Stimulated activated CD4-positive, alpha-beta T cell treated with anti-CD3 and anti-CD28 coated beads, Interleukin-1b, Interleukin-23, amount 100 ng/mL, for 4 hours (primary cell): ENCODE results near the gene HP1BP3.

Experiments used
- DNase-seq, 2 donors: peaks; one replicate each; pipeline ENCODE4 v3.0.0-alpha.2; 2020; ENCODE audit warnings: low read depth in 2 of 2

The HP1BP3 gene

DNA sequence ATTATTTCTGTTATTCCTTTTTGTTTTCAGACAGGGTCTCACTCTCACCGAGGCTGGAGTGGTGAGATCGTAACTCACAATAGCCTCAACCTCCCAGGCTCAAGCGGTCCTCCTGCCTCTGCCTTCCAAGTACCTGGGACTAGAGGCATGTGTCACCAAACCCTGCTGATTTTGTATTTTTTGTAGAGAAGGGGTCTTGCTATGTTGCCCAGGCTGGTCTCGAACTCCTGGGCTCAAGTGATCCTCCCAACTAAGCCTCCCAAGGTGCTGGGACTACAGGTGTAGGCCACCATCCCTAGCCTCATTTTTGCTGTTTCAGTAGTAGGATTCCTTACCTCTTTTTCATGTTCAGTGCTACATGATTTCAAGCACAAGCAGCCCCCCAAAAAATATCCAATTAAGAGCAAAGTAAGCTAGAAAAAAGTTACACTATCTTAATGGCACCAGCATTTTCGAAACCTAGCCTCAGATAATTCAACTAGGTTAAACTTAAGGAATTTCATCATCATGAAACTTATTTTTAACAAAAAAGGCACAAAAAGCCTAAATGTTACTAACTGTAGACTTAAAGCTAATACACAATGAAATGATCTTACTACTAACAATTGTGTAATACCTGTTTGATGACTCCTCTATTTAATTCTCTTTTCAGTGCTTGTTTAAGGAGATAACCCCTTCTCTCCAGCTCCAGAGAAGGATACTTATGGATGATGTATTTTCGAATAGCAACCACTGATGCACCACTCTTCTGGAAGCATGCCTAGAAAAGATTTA lies 16.6 kb downstream of the HP1BP3 start:
- DNase-seq, result no peak

DNA sequence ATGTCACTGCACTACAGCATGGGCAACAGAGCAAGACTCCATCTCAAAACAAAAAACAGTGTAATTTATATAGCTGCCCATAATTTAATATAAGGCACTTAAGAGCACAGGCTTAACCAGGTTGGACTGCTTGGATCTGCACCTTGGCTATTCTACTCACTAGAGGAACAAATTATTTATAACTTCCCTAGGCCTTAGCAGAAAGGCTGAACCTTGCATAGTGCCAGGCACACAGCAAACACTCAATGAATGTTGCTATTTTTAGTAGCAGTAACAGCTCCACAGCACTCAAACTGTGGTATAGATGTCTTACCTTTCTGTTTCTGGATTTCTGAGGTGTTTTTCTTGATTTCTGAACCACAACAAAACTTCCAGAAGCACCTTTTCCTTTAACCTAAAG lies 19.8 kb downstream of the HP1BP3 start:
- DNase-seq, result no peak

DNA sequence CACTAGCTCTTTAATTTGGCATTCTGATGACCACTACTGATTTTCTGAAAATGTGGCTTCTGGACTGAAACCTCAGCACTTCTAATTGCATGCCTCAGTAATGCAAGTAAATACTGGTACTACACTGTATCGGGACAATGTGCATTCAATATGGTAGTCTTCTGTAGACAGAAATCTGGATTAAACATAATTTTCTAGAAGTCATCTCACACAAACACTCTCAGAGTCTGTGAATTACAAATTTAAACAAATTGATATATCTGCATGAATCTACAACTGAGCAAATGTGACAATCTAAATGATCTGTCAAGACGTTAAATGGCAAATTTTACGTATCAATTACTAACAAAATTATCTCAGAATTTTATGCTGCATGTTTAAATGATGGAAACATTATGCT lies 23.7 kb downstream of the HP1BP3 start:
- DNase-seq, result no peak

DNA sequence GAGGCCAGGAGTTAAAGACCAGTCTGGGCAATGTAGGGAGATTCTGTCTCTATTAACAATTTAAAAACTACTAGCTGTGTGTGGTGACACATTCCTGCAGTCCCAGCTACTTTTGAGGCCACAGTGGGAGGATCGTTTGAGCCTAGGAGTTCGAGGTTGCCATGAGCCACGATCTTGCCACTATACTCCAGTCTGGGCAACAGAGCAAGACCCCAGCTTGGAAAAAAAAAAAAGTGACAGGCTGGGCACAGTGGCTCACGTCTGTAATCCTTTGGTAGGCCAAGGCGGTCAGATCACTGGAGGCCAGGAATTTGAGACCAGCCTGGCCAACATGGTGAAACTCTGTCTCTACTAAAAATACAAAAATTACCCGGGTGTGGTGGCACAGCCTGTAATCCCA lies 26.8 kb downstream of the HP1BP3 start:
- DNase-seq, result no peak

DNA sequence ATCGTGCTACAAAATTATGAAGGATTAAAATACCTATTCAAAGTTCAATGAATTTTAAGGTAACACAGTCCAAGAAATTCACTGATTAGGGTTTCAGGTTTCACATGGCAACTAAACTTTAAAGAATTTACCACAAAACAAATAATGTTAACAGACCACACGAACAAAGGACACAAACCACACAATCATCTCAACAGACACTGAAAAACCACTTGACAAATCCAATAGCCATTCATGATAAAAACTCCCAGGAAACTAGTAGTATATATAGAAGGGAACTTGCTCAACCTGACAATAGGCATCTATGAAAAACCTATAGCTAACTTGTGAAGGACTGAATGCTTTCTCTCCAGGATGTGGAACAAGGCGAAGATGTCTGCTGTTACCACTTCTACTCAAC lies 33.5 kb downstream of the HP1BP3 start:
- DNase-seq, result no peak

DNA sequence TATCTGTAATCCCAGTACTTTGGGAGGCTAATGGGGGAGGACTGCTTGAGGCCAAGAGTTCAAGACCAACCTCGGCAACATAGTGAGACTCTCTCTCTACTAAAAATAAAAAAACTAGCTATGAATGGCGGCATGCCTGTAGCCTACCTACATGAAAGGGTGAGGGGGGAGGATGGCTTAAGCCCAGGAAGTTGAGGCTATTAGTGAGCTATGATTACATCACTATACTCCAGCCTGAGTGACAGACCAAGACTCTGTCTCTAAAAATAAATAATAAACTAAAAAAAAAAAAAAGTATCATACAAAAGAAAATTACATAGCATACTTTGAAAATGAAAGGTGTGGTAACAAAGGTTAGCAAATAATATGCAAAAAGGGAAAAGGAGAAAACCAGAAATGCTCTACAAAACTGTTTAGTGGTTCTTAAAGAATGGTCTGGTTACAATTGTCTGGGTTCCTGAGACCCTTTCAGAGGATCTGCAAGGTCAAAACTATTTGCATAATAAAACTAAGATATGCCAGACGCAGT lies 35.6 kb downstream of the HP1BP3 start:
- no peak for DNase-seq

DNA sequence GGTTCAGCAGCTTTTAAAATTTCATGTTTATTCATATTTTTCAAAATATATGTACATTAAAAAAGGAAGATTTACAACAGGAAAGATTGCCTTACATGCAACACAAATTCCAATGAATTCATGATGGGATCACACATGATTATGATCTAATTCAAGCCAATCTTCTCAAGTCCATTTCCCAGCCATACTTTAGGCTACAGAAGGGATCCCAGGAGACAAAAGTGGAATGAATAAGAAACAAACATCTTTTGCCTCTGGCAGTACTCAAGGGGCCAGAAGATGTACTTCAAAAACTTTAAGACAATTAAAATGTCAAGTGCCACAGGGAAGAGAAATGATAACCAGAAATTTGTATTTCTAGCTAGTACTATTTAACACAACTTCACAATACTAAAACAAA lies 44.4 kb downstream of the HP1BP3 start:
- no peak for DNase-seq

DNA sequence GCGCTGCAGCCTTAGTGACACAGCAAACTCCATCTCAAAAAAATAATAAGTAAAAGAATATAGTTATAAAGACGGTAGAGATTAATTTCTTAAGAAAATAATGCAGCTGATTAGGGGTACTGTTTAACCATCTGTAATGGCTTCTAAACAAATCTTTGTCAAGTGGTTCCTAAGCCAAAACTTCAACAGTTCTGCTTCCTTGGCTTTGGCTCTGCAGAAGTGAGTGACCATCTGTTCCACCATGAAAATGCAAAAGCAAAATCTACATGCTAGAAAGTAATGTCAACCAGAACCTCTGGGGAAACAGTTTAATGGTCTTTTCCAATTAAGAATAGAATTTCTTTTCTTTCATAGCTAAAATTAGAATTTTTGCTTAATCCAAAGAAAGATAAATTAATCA lies 46.3 kb downstream of the HP1BP3 start:
- DNase-seq, result no peak

DNA sequence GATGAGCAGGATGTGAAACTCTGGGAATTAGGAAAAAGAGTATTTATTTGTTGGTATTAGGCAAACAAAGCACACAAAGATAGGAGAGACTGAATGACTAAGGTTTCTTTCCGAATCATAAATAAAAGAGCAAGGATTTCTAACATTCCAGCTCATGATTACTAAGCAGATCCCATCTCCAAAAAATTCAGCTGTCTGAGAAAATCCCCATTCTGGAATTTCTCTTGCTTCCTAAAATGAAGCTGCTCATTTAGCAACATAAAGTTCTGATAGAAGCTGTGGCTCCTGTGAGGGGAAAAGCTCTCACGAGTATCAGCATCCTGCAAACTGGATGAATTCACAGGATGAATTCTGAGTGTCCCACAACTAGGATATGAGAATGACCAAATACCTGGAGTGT lies 47.9 kb downstream of the HP1BP3 start:
- no peak for DNase-seq

DNA sequence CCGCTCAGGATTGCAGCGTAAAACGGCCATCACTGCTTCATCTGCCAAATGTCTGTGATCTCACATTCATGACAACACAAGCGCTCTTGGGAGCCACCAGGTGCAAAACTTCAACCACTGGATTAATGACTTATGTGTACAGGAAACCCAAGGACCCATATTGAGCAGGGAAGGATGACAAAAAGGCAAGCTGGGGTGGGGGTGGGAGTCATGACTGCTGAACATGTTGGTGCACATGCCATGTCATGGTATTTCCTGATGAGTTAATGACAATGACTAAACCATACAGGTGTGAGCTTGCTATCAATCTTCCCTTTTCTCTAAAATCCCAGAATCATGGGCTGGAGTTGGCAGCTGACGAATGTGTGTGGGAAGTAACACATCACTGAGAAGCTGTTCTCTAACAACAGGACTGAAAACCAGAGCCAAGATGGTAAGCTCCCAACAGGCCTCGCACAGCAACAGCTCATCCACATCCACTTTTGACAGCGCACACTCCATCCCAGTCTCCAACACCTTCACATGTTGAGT lies 51.5 kb downstream of the HP1BP3 start:
- DNase-seq, result no peak

DNA sequence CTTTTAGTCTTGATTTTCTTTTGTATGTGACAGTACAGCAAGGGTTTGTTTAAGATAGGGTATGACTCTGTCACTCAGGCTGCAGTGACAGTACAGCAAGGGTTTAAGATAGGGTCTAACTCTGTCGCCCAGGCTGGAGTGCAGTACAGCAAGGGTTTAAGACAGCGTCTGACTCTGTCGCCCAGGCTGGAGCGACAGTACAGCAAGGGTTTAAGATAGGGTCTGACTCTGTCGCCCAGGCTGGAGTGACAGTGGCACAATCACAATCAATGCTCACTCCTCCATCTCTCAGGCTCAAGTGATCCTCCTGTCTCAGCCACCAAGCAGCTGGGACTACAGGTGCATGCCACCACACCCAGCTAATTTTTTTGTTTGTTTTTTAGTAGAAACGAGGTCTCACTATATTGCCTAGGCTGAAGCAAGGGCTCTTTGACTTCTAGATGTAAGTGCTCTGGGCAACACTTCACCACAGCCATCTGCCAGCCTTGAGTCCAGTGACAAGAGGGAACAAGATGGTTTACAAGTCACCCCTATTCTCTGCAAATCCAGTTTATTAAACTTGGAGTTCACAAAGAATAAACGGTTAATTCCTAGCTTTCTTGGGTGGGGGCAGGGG lies 53.6 kb downstream of the HP1BP3 start:
- no peak for DNase-seq

DNA sequence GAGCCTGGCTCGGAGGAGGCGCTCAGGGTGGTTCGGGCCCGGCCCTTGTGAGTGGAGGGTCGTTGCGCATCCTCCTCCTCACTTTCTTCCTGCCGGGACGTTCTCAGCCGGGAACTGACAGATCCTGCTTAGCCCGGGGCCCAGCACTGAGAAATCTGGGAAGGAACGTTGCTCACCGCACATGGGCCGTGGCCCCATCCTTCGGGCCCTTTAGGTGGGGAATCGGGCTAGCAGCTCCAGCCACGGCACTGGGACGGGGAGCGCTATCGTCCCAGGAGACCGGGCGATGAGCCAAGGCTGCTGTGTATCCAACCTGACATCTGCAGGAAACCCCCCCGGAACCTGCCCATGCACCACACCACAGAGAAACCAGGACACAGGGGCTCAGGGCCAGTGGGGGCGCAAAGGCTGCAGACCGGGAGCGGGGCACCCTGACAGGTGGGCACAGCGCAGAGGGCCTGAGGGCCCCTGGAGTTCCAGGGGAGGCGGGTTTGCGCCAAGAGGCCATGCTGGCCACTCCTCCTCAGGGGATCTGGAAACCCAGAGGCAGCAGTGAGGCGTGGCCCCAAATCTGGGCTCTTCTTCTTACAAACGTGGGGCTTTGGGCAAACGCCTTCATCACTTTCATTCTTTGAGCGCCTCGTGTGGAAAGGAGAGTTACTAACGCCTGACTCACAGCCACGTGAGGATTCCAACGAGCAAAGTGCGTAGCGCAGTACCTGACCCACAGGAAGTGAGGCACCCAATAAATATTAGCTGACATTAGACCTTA lies 54.3 kb downstream of the HP1BP3 start, which contains the start of gene SH2D5:
TSS of gene SH2D5 (minus strand) at position 116 of the 772 bp plus-strand sequence. CDS start 4,659 bp downstream, outside the sequence.
- peak; percentile 51 to 63 for DNase-seq

DNA sequence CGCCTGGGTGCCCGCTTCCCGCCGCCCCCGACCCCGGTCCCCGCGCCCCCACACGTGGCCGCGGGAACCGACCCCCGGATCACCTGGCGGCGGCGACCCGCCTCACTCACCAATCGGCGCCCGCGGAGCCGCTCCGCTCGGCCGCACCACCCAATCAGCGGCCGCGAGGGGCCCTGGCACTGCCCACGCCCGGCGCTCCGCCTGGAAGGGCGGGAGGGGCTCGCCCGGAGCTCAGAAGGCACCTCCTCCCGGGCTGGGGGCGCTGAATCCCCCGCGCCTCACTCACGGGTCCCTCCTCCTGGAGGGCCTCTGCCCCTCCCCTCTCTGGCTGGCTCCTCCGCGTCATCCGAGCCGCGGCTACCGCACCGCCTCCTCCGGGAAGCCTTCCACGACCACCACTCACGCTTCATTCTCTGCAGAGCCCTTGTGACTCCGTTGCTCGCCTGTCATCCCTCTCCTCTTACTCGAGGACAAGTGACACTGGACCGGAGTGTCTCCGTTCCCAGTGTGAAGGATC lies 55.0 kb downstream of the HP1BP3 start:
- peak; percentile 40 to 65 for DNase-seq

DNA sequence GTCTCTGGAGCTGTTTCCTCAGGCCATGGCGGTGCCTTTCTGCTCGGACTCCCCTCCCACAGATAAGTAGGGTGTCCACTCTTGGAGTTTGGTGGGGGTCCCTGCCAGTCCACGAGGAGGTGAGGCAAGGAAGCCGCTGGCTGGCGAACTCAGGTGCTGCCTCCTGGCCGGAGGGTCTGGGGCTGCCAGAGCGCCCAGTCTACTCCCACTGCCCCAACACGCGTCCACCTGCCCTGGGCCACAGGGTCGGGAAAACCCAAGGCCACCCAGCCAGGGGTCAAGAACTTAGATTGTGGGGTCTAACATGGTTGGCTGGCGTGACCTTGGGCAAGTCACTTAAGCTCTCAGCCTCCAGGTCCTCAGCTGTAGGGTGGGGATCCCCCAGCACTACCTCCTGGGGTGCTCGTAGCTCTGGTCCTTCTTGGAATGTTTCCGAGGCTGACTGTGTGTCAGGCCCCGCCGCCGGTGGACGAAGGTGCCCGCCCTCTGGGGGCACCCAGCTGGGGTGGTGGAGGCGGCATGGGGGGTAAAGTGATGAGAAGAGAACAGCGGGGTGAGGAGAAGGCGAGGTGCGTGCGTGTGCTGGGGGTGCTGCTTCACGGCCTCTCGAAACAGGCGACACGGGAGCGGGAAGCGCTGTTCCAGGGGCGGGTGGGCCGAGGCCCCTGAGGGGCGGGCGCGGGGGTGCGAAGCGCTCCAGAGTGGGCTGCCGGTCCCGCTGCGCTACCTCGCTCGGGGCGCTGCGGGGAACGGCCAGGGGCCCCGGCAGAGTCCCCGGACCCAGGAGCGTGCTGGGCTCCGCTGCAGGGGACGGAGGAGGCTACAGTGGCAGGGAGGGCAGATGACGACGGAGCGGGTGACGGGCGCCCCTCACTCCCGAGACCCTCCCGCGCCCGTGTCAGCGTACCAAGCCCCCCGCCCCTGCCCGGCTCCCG lies 55.8 kb downstream of the HP1BP3 start:
- DNase-seq, result peak in 1 of 2 donors; percentile 14

DNA sequence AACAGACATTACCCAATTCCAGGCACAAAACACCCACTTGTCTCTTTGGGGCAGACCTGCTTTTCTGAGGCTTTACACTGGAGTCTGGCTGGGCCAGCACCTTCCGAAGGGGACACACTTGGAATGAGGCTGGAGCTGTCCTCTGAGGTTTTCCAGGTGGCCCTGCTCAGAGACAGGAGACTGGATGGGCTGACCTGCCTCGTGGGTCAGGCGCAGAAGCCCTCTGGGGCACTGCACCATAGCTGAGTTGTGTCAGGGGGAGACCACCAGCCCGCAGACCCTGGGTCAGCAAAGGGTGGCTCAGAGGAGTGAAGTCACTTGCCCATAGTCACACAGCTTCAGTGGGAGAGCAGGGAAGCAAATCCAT lies 56.4 kb downstream of the HP1BP3 start:
- DNase-seq, result no peak

DNA sequence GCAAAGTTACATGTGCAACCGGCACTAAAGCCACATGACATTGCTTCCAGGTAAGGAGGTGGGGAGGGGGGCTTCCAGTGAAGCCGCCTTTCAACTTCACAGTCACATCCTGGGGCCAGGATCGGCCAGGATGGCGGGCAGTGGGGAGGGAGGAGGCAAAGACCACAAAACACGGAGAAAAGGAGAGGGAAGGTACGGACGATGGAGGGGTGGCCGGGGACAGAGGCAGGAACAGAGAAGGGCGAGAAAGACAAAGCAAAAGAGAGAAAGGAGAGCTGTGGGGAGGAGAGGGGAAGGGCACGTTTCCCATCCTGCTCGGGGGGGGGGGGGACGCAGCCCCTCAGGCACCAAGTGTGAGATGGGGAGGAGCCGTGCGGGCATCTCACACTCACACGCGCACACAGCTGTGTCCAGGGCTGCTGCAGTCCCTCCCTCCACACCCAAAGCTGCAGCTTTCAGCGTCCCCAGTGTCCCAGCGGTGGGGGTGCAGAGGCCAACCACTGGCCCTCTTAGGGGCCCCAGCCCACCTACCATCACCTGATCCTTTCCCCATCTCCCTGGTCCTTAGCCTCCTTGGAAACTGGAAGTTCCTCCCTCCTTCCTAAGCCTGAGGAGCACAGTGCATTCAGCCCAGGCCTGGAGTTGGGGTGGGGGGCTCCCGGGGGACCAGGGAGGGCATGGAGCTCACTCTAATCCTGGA lies 57.0 kb downstream of the HP1BP3 start:
- DNase-seq, result no peak

DNA sequence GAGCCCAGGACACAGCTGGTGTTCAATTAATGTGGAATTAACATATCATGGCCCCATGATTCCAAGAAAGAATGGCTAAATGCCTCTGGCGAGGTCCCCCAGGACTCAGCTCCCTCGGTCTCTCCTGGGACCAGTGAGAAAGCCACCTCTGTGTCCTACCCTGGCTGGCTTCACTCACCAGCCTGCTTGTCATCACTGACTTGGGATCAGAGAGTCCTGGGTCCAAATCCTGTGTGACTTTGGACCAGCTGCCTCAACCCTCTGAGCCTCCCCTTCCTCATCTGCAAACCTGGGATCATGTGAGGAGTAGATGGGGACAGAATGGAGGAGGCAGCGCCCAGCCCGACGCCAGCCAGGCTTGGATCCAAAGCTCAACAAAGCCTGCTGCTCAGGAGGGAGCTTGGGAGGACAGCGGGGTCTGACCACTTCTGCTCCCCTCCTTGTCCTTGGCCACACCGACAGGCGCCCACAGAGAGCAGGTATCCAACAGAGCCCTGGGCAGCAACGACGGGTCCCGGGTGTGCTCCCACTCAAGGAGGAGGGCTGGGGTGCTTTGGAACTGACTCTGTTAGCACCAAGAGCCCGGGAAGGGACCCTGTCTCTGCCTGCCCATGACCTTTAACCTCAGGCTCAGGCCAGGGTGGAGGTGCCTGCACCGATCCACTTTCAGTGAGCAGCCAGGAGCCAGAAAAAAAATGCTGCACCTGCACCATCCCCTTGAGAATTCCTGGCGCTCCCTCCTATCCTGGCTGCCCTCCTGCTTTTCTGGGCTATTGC lies 57.8 kb downstream of the HP1BP3 start:
- no peak for DNase-seq

DNA sequence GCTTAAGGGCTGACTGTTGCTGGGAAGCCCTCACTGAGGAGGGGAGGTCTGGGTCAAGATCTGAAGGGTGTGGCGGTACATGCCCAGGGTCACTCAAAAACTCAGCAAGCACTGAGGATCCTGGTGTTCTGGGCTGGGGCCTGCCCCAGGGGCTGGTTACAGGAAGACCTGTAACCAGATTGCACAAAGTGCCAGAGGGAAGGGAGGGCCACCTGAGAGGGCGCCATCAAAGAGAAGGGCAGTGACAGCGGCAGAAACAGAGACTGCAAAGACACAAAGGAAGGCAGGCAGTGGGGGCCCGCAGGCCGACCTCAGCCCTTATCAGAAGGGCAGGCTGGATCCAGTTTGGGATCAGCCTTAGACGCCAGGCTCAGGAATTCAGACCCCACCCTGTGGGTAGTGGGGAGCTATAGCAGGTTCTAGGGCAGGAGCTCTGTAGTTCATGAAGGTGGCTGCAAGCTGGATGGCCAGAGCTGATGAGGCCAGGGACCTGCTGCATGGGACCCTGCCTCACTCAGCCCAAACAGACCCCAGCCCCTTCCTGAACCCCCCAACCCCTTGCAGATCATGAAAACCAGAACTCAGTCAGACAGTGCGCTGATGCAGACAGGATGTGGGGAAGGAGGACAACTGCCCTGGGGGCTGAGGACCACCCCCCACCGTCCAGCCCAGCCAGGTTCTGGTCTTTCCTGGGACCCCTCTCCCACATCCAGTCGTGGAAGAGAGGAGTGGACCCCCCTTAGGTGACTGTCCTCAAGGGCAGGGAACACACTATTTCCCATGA lies 58.5 kb downstream of the HP1BP3 start:
- DNase-seq, result no peak
